CD4-positive, alpha-beta T cell treated with Interferon gamma for 1 hour (primary cell): ENCODE data around the gene FAM149B1.
A peak's percentile ranks its signal among the peaks of the same experiment; 100 is the strongest.
"Not testable (repeated sequence)": the region's sequence is repeated elsewhere in the genome, so short reads cannot be mapped to it uniquely, and the experiment has no call there.

Experiments used
- DNase-seq: peaks from one replicate; pipeline ENCODE4 v3.0.0-alpha.2; 2020

FAM149B1 gene

GRCh38 chr10:73167783-73168464 is at the start of gene FAM149B1, which contains the start of gene ECD:
FAM149B1 (plus strand) TSS chr10:73168119; CDS start chr10:73168340, 221 bp downstream.
ECD (minus strand) TSS chr10:73168008; CDS start chr10:73163937, 4,071 bp downstream.
- peak; percentile 91 for DNase-seq

- DNase-seq, result no peak
These were observed 48.5 kb upstream of the FAM149B1 start for GRCh38 chr10:73119457-73119856.

- no peak for DNase-seq
These were observed 48.0 kb upstream of the FAM149B1 start for GRCh38 chr10:73119952-73120351.

- no peak for DNase-seq
These were observed 41.6 kb upstream of the FAM149B1 start for GRCh38 chr10:73126343-73126742.

GRCh38 chr10:73131301-73131700 is 36.6 kb upstream of the FAM149B1 start:
- DNase-seq, result no peak

GRCh38 chr10:73131913-73132686 is 35.8 kb upstream of the FAM149B1 start:
- no peak for DNase-seq

- DNase-seq, result no peak
These were observed 33.2 kb upstream of the FAM149B1 start for GRCh38 chr10:73134727-73135126.

- no peak for DNase-seq
These were observed 31.3 kb upstream of the FAM149B1 start for GRCh38 chr10:73136627-73137026.

GRCh38 chr10:73139251-73139650 is 28.7 kb upstream of the FAM149B1 start:
- DNase-seq, result no peak

GRCh38 chr10:73141603-73142002 is 26.3 kb upstream of the FAM149B1 start:
- no peak for DNase-seq

GRCh38 chr10:73150633-73151413 is 17.1 kb upstream of the FAM149B1 start:
- not testable (repeated sequence) for DNase-seq

- DNase-seq, result no peak
These were observed 15.9 kb upstream of the FAM149B1 start for GRCh38 chr10:73152009-73152408.

GRCh38 chr10:73156054-73156453 is 11.9 kb upstream of the FAM149B1 start:
- no peak for DNase-seq

- peak; percentile 33 for DNase-seq
These were observed 8.8 kb upstream of the FAM149B1 start for GRCh38 chr10:73159038-73159648.

GRCh38 chr10:73161079-73161478 is 6.8 kb upstream of the FAM149B1 start:
- DNase-seq, result no peak

- no peak for DNase-seq
These were observed 6.3 kb upstream of the FAM149B1 start for GRCh38 chr10:73161662-73162061.

- no peak for DNase-seq
These were observed 4.8 kb upstream of the FAM149B1 start for GRCh38 chr10:73163096-73163495.

- no peak for DNase-seq
These were observed 947 bp upstream of the FAM149B1 start for GRCh38 chr10:73166972-73167371.

GRCh38 chr10:73167458-73167782 is 499 bp upstream of the FAM149B1 start:
- DNase-seq, result peak; percentile 3

- DNase-seq, result no peak
These were observed 515 bp downstream of the FAM149B1 start for GRCh38 chr10:73168465-73168803.

GRCh38 chr10:73169320-73169719 is 1.4 kb downstream of the FAM149B1 start:
- no peak for DNase-seq

GRCh38 chr10:73172867-73173266 is 4.9 kb downstream of the FAM149B1 start:
- DNase-seq, result no peak
